ENCODE data around the gene MORN1.

- TF ChIP-seq POLR2A (IDR thresholded peaks at IDR 0.05): no peak
- TF ChIP-seq CTCF (IDR thresholded peaks at IDR 0.05): no peak
Observed at GRCh38 chr1:2398871-2399270, 7.5 kb upstream of the MORN1 start.
